A549 treated with GW870086 at 1 μM for 4 hours (cell line): ENCODE measurements around the gene SMIM12. TPM values are rescaled to one million over a fixed set of nuclear protein-coding genes. Genes with fewer than 3 reads are reported as not detected.

Experiments
- total RNA-seq: library from RNA; stranded (reverse); fragments of 200-300 nt; extraction: Qiagen RNA extraction; gene quantifications from 5 replicates; pipeline ENCODE4 v1.2.3, GENCODE V29; 2022; ENCODE audit warnings: low read depth

SMIM12 gene, protein sequence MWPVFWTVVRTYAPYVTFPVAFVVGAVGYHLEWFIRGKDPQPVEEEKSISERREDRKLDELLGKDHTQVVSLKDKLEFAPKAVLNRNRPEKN
- 47.9 to 61.0 TPM (median 56.4 TPM) in 5 replicates for total RNA-seq

DNA sequence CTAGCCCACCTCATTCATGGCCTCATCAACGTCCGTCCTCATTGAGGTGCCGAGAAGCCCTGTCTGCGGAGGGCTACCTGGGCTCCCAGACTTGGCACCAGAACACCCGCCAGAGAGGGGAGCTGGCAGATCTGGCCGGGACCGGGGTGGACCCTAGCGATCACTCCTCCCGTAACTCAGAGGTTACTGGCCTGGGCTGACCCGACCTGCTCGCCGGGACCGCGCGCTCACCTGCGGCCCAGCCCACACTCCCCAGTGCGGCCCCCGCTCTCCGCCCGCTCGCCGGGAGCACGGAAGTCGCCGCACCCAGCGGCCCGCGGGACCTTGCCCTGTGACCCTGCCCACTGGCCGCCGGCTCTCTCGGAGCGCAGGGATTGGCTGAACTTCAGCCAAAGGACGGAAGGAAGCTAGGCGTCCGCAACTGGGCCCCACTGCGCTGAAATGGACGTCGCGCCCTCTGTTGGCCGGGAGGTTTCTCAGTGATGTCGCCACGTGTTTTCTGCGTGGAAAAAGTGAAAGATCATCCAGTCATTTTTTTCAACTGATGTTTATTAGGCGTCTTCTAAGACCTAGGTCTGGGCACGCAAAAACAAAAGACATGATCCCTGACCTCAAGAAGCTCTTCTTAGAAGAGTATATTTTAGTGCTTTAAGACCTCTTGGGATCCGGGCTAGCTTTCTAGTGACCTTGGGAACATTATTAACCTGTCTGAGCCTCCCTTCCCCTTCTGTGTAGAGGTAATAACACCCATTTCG, at the start of gene SMIM12:
TSS of gene SMIM12 (minus strand) at position 304 of the 755 bp plus-strand sequence. CDS start 3,772 bp downstream, outside the sequence.

Other genes starting within 250 kb of the SMIM12 start
- 0.10 TPM in 1 of 5 replicates, not detected in the others for gene GJB5, start 104.7 kb downstream of the SMIM12 start, total RNA-seq
- gene GJB4, start 100.0 kb downstream of the SMIM12 start, total RNA-seq, result 0.11 to 0.22 TPM (median 0.17 TPM) in 4 of 5 replicates, not detected in the other
- 7.2 to 15.6 TPM (median 10.9 TPM) in 5 replicates for gene GJB3, start 78.5 kb downstream of the SMIM12 start, total RNA-seq
- not detected in 5 replicates for gene GJA4, start 66.8 kb downstream of the SMIM12 start, total RNA-seq
- gene DLGAP3, start 69.9 kb upstream of the SMIM12 start, total RNA-seq, result 0.17 to 0.27 TPM (median 0.22 TPM) in 5 replicates
- 13.5 to 18.4 TPM (median 16.2 TPM) in 5 replicates for gene TMEM35B, start 125.6 kb upstream of the SMIM12 start, total RNA-seq
- 4.2 to 6.2 TPM (median 4.8 TPM) in 5 replicates for gene ZMYM6, start 172.2 kb upstream of the SMIM12 start, total RNA-seq
- 4.6 to 7.3 TPM (median 6.0 TPM) in 5 replicates for gene ZMYM1, start 219.6 kb upstream of the SMIM12 start, total RNA-seq